ENCODE results near the gene ABCC10.
"Not testable (repeated sequence)": the region's sequence is repeated elsewhere in the genome, so short reads cannot be mapped to it uniquely, and the experiment has no call there.

Gene ABCC10

GRCh38 chr6:43413002-43413401 lies 14.3 kb upstream of the ABCC10 start:
- DNase-seq, result no peak

- DNase-seq, result not testable (repeated sequence)
These were observed 12.1 kb upstream of the ABCC10 start for GRCh38 chr6:43415275-43415674.

- no peak for DNase-seq
These were observed 10.4 kb upstream of the ABCC10 start for GRCh38 chr6:43416935-43417334.

- DNase-seq, result no peak
These were observed 7.2 kb upstream of the ABCC10 start for GRCh38 chr6:43420012-43420709.

- no peak for DNase-seq
These were observed 5.5 kb upstream of the ABCC10 start for GRCh38 chr6:43421831-43422230.

GRCh38 chr6:43425083-43425482 lies 2.3 kb upstream of the ABCC10 start:
- not testable (repeated sequence) for DNase-seq

- no peak for DNase-seq
These were observed 374 bp upstream of the ABCC10 start for GRCh38 chr6:43426928-43427405.

- no peak for DNase-seq
These were observed 800 bp downstream of the ABCC10 start for GRCh38 chr6:43428112-43428570.

- no peak for DNase-seq
These were observed 1.5 kb downstream of the ABCC10 start for GRCh38 chr6:43428874-43429273.

- no peak for DNase-seq
These were observed 4.9 kb downstream of the ABCC10 start for GRCh38 chr6:43432009-43432945.

GRCh38 chr6:43433148-43433547 lies 5.8 kb downstream of the ABCC10 start:
- DNase-seq, result no peak

GRCh38 chr6:43434001-43434840 lies 6.9 kb downstream of the ABCC10 start:
- no peak for DNase-seq

- DNase-seq, result no peak
These were observed 7.6 kb downstream of the ABCC10 start for GRCh38 chr6:43434943-43435342.

GRCh38 chr6:43435682-43436437 lies 8.5 kb downstream of the ABCC10 start:
- DNase-seq, result no peak

GRCh38 chr6:43436577-43437282 lies 9.4 kb downstream of the ABCC10 start:
- no peak for DNase-seq

GRCh38 chr6:43437700-43438099 lies 10.4 kb downstream of the ABCC10 start:
- no peak for DNase-seq

GRCh38 chr6:43442935-43443334 lies 15.6 kb downstream of the ABCC10 start:
- no peak for DNase-seq

GRCh38 chr6:43444036-43444435 lies 16.7 kb downstream of the ABCC10 start:
- no peak for DNase-seq

- DNase-seq, result no peak
These were observed 17.2 kb downstream of the ABCC10 start for GRCh38 chr6:43444582-43444981.

GRCh38 chr6:43445576-43445975 lies 18.2 kb downstream of the ABCC10 start:
- DNase-seq, result no peak

- DNase-seq, result no peak
These were observed 20.3 kb downstream of the ABCC10 start for GRCh38 chr6:43447604-43448003.
